Brain microvascular endothelial cell (primary cell): ENCODE results near the gene SLC29A3.

ENCODE experiments used
- DNase-seq: peaks from one replicate; pipeline ENCODE4 v3.0.0-alpha.2; 2020
- H3K27ac ChIP-seq: fragments of 250-450 bp; sonication (Bioruptor Pico); 2 replicates; pipeline ENCODE4 v1.5.1; 2020; ENCODE audit warnings: mild to moderate bottlenecking, moderate library complexity
- H3K27me3 ChIP-seq: fragments of 250-450 bp; sonication (Bioruptor Pico); replicated peaks from 2 replicates; pipeline ENCODE4 v1.5.1; 2020; ENCODE audit warnings: mild to moderate bottlenecking
- H3K36me3 ChIP-seq: fragments of 250-450 bp; sonication (Bioruptor Pico); replicated peaks from 2 replicates; pipeline ENCODE4 v1.5.1; 2020; ENCODE audit warnings: mild to moderate bottlenecking
- H3K4me3 ChIP-seq: 2 replicates; pipeline ENCODE4 v1.5.1; 2011; ENCODE audit warnings: low read depth, mild to moderate bottlenecking, control low read depth, low read length, moderate library complexity
- in situ Hi-C: cut with HindIII; loops from 2 replicates; pipeline ENCODE4 v1.10.0; 2017; ENCODE audit warnings: low sequenced_read_pairs, low pct_ligation_motif_present
- TF ChIP-seq, protein P1 (sequence below): IDR thresholded peaks from 2 replicates; pipeline ENCODE4 v1.5.1; 2011; ENCODE audit warnings: low read depth, mild to moderate bottlenecking, moderate library complexity, low read length, control low read depth, inconsistent platforms; ENCODE audit errors: missing control alignments

Gene SLC29A3

DNA sequence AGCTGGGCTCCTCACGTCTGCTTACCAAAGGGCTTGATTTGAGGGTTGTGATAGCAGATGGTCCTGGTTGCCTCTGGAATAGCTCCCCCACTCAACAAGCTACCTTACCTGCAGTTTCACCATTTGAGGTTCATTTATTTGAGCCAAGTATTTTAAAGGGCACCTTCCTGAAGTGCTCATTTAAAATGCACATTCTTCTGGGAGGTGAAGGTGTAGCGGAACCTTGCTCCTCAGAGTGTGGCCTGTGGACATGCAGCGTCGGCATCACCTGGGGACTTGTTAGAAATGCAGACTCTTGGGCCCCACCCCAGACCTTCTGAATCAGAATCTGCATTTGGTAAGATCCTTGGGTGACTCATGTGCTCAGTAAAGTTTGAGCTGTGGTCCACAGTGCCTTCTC lies 79.9 kb downstream of the SLC29A3 start:
- in situ Hi-C loops, result no loop called here
- Histone ChIP-seq H3K27ac (no peak overlapping the region), H3K4me3 (no peak overlapping the region), H3K36me3 (no peaks in the 10 kb centered on the region), H3K27me3 (peaks cover 58% of the 10 kb centered on the region)
- no peak for DNase-seq
- TF ChIP-seq, protein P1, sequence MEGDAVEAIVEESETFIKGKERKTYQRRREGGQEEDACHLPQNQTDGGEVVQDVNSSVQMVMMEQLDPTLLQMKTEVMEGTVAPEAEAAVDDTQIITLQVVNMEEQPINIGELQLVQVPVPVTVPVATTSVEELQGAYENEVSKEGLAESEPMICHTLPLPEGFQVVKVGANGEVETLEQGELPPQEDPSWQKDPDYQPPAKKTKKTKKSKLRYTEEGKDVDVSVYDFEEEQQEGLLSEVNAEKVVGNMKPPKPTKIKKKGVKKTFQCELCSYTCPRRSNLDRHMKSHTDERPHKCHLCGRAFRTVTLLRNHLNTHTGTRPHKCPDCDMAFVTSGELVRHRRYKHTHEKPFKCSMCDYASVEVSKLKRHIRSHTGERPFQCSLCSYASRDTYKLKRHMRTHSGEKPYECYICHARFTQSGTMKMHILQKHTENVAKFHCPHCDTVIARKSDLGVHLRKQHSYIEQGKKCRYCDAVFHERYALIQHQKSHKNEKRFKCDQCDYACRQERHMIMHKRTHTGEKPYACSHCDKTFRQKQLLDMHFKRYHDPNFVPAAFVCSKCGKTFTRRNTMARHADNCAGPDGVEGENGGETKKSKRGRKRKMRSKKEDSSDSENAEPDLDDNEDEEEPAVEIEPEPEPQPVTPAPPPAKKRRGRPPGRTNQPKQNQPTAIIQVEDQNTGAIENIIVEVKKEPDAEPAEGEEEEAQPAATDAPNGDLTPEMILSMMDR, result no peak

DNA sequence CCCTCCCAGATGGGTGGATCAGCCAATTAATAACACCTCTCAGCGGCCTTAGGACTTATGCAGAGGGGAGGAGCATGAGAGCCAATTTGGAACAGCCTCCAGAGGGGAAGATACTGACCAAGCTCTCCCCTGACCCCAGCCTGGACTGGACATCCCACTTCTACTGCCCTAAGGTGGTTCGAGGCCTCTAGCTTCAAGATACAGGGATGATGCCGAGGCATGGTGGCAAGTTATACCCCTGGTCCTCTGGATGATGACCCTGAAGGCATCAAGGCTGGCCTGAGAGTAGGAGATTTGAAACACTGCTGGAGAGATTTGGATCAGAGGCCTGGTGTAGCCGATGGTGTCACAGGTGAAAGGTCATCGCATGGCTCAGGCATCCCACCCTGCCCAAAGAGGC lies 80.9 kb downstream of the SLC29A3 start:
- no peak for DNase-seq
- Histone ChIP-seq H3K27ac (no peak overlapping the region), H3K36me3 (no peaks in the 10 kb centered on the region), H3K4me3 (no peak overlapping the region), H3K27me3 (peaks cover 55% of the 10 kb centered on the region)
- in situ Hi-C loops, result no loop called here
- TF ChIP-seq, protein P1, result no peak

DNA sequence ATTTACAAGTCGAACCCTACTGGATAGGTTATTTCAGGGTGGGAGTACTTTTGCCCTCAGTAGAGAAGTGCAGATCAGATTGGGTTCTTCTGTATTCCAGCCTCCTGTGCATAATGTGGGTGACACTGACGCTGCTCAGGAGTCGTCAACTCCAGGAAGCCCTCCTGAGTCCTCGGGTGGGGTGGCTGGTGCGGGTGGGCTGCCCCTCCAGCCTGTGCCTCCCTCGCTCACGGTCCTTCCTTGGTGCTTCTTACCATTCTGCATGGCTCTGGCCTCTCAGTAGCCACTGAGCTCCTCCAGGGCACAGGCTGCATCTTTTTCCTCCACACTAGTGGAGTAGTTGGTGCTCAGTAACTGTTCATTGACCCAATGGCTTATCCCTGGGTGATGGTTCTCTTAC lies 82.0 kb downstream of the SLC29A3 start:
- H3K4me3 ChIP-seq, result no peak overlapping the region
- no peaks in the 10 kb centered on the region for H3K36me3 ChIP-seq
- TF ChIP-seq, protein P1, result no peak
- DNase-seq, result no peak
- no peak overlapping the region for H3K27ac ChIP-seq
- peaks cover 48% of the 10 kb centered on the region for H3K27me3 ChIP-seq
- in situ Hi-C loops, result no loop called here

DNA sequence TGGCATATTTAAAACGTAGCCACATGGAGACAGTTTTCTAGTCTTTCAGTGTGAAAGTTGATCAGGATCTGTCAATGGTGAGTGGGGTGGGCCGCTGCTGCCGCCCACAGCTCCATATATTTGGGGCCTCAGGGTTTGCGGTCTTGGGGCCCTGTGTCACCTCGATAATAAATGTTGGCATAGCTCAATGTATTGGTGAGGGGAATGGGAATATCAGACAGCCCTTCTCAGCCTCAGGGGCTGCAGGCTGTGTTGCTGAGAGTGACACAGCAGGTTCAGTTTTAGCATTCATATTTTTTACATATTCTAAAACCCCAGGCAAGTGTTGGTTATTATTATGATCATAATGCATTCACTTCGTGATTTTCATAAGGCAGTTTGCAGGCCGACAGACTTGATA lies 82.9 kb downstream of the SLC29A3 start:
- Histone ChIP-seq H3K4me3 (no peak overlapping the region), H3K27me3 (peaks cover 44% of the 10 kb centered on the region), H3K36me3 (no peaks in the 10 kb centered on the region), H3K27ac (no peak overlapping the region)
- TF ChIP-seq, protein P1, result no peak
- in situ Hi-C loops, result no loop called here
- no peak for DNase-seq

DNA sequence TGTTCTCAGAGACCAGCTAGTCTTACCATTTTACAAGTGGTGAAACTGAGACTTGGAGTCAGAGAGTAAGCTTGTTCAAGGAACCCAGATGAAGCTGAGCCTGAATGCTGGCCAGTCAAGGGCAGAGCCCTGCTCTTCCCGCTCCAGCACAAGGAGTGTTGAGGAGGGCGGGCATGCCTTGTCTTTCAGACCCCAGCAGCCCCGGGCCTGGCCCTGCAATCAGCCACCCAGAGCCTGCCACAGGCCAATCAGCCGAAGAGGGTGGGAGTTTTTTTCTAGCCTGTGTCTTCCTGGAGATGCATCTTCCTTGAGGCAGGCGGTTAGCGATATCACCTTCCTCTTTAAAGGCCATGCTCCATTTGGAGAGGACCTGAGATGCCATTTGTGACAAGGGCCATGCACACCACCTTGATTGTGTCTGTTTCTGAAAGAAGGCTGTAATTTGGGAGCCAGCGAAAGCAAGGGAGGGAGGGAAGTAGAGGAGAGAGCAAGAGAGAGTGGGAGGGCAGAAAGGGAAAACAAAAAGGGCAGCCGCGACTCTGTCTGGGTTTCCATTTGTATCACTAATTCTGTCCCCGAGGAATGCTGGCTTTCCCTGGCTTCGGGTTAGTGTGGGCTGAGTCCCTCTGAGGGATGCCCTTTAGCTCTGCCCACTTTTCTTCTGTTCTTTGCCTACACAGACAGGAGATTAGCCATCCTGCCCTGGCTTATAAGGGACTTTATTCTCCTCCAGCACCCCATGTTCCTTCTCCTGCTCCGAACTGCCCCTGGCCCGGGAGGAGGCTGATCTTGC lies 85.6 kb downstream of the SLC29A3 start:
- Histone ChIP-seq H3K4me3 (no peak overlapping the region), H3K27ac (no peak overlapping the region), H3K27me3 (peaks cover 23% of the 10 kb centered on the region), H3K36me3 (no peaks in the 10 kb centered on the region)
- in situ Hi-C loops, result no loop called here
- TF ChIP-seq, protein P1, result no peak
- no peak for DNase-seq

DNA sequence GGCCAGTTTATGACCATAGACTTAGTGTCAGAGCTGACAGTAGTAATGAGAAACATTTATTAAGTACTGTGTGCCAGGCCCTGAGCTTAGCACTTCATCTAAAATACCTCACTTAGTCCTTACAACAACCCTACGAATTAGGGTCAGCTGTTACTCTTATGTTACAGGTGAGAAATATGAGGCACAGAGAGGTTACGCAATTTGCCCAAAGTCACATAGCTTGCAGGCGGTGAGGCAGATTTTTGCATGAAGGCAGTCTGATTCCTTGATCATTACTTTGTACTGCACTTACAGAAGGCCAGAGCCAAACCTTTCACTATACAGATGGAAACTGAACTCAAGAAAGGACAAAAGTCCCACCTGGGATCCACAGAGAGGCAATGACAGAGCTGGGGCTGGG lies 87.8 kb downstream of the SLC29A3 start:
- DNase-seq, result no peak
- H3K36me3 ChIP-seq, result no peaks in the 10 kb centered on the region
- in situ Hi-C loops, result no loop called here
- no peak overlapping the region for H3K4me3 ChIP-seq
- peaks cover 12% of the 10 kb centered on the region for H3K27me3 ChIP-seq
- TF ChIP-seq, protein P1, result no peak
- no peak overlapping the region for H3K27ac ChIP-seq
